Measurements from ENCODE around the gene E2F2.
A peak's percentile ranks its signal among the peaks of the same experiment; 100 is the strongest.

DNA sequence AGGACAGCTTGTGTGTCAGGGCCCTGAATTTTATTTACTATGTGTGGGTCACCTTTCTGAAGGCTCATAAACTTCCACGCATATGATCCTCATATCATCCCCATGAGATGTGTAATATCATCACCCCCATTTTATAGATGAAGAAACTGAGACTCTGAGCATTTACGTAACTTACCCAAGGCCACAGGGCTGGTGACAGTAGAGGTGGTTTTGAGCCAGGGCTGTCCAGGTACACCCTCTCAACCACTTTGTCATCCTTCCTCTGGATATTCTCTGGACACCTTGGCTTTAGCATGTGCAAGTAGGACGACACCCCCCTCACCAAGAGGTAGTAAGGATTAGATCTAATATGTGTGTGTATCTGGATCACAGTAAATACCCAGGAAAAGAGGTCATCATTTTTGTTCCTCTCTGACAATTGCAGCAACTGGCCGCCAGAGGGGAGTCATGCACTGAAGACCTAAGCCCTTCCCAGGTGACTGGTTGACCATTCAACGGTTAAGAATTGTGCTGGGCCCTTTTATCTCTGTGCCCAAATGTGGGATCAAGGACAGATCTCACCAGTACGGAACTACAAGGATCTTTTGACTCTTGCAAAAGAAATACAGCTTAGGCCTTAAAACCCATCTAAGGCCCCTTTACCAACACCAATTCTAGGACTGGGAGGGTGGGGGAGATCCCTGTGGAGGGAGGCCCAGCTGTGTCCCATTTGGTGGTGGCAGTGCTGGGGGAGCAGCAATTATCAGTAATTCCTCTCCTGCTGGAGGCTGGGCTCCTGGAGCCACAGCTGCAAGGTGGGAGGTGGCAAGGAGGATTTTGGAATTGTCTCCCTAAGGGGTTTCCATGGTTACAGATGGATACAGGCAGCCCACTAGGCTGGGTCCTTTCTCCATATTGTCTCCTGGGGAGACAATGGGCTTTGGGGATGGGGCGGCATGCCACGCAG, 13.7 kb upstream of the E2F2 start:
- TF ChIP-seq CBX5 (CRISPR knock-in tag; IDR thresholded peaks at IDR 0.05; ENCODE audit: borderline replicate concordance), result 0 out of 2 replicates have a peak, but pooled peaks have one; percentile 16
- no peak for TF ChIP-seq ZNF776 (CRISPR knock-in tag; IDR thresholded peaks at IDR 0.05)
- TF ChIP-seq GTF3A (CRISPR knock-in tag; conservative IDR thresholded peaks at IDR 0.05), result no peak
- TF ChIP-seq ZNF17 (CRISPR knock-in tag; IDR thresholded peaks at IDR 0.05), result no peak

All from HepG2 (cell line).